Transverse colon (tissue), 4 donors: ENCODE data around the gene SLC11A2. TPM values are rescaled to one million over a fixed set of nuclear protein-coding genes. Genes with fewer than 3 reads are reported as not detected.

Experiments
- DNase-seq: peaks from one replicate; pipeline ENCODE4 v3.0.0-alpha.2; 2019
- H3K27ac ChIP-seq, 4 donors: fragments of 200-600 bp; sonication (generic); 2 replicates each; pipeline ENCODE4 v1.5.1; 2016 to 2018; ENCODE audit warnings: inconsistent platforms in 4 of 4
- H3K27me3 ChIP-seq: fragments of 200-600 bp; sonication (generic); 2 replicates; pipeline ENCODE4 v1.5.1; 2017; ENCODE audit warnings: inconsistent platforms
- H3K36me3 ChIP-seq, 4 donors: fragments of 200-600 bp; sonication (generic); 2 replicates each; pipeline ENCODE4 v1.5.1; 2017 to 2019; ENCODE audit warnings: inconsistent platforms in 4 of 4
- H3K4me1 ChIP-seq, 4 donors: fragments of 200-600 bp; sonication (generic); 2 replicates each; pipeline ENCODE4 v1.5.1; 2017 to 2020; ENCODE audit warnings: inconsistent platforms in 4 of 4
- H3K4me3 ChIP-seq, 4 donors: fragments of 200-600 bp; sonication (generic); 1 replicate in 1 of 4; 2 replicates in 3 of 4; pipeline versions ENCODE4 v1.5.1 to v1.6.1; 2017 to 2019; ENCODE audit warnings: inconsistent platforms in 4 of 4
- H3K9me3 ChIP-seq, 2 donors: fragments of 200-600 bp; sonication (generic); 2 replicates each; pipeline ENCODE4 v1.5.1; 2017 to 2019; ENCODE audit warnings: inconsistent platforms in 2 of 2
- CTCF ChIP-seq, 5 experiments: fragments of 200-600 bp in 3 of 5; fragments of 450-650 bp in 2 of 5; sonication (generic) in 3 of 5; IDR thresholded peaks; 1 replicate in 2 of 5; 2 replicates in 3 of 5; pipeline ENCODE4 v1.5.1; 2016 to 2017; ENCODE audit warnings: antibody characterized with exemption in 5 of 5, inconsistent platforms in 3 of 5, mild to moderate bottlenecking in 2 of 5, moderate library complexity in 1 of 5
- EP300 ChIP-seq: sonication (generic); formaldehyde crosslinking; IDR thresholded peaks from one replicate; pipeline ENCODE4 v1.6.1; 2017; ENCODE audit warnings: antibody characterized with exemption, low read depth
- POLR2A ChIP-seq: fragments of 450-650 bp; IDR thresholded peaks from one replicate; pipeline ENCODE4 v1.6.1; 2016; ENCODE audit warnings: antibody characterized with exemption, mild to moderate bottlenecking, moderate library complexity
- POLR2AphosphoS5 ChIP-seq, 3 donors: sonication (generic); formaldehyde crosslinking; IDR thresholded peaks; one replicate each; pipeline ENCODE4 v1.6.1; 2016; ENCODE audit warnings: antibody characterized with exemption in 3 of 3
- WGBS, 2 donors: methylation state at CpG; one replicate each; pipeline ENCODE4 v1.1.5; 2018; ENCODE audit warnings: low coverage in 1 of 2; 5-methylcytosine and 5-hydroxymethylcytosine counted together
- in situ Hi-C, 4 donors: fragments of 200-750 bp; cut with MboI; loops; one replicate each; pipeline versions ENCODE4 v1.15.0 to v1.15.1; 2017; ENCODE audit warnings: low sequenced_read_pairs in 3 of 4, low pct_ligation_motif_present in 1 of 4, low pct_unique_long_range_greater_than_20kb in 1 of 4
- intact Hi-C: fragments of 100-400 bp; cut with DNase I; formaldehyde crosslinking; loops from one replicate; pipeline ENCODE4 v1.15.1; 2023; ENCODE audit warnings: low total_unique reads
- total RNA-seq, 4 donors: library from RNA; depleted of rRNA; stranded (reverse); fragments of >200 nt; gene quantifications; one replicate each; pipeline ENCODE4 v1.1.0, GENCODE V29; 2016

The SLC11A2 gene
- total RNA-seq, 4 donors from 2014 or later = 9.7 to 48.7 (median 42.5) TPM

GRCh38 chr12:50990147-50990727 lies 35.9 kb downstream of the SLC11A2 start:
- H3K4me1 ChIP-seq = peaks cover 5 to 25% (median 11%) of the 10 kb centered on the region in 4 donors
- intact Hi-C loops (no loop called here), in situ Hi-C loops (loop anchor here in 2 of 4 donors (10.0 kb wide), 1 partner anchor 165 kb away; no protein-coding TSS in a partner anchor)
- H3K27ac ChIP-seq = no peak overlapping the region
- DNase-seq = no peak
- no peaks in the 10 kb centered on the region for H3K27me3 ChIP-seq
- H3K4me3 ChIP-seq = no peak overlapping the region
- H3K9me3 ChIP-seq = no peaks in the 10 kb centered on the region
- peaks cover 0 to 29% (median 8%) of the 10 kb centered on the region in 4 donors for H3K36me3 ChIP-seq
- no peak for TF ChIP-seq EP300
- TF ChIP-seq POLR2AphosphoS5 (IDR thresholded peaks at IDR 0.05) = no peak
- no peak for TF ChIP-seq CTCF (IDR thresholded peaks at IDR 0.05)
- no peak for TF ChIP-seq POLR2A
- WGBS, 2 donors = 93 to 98% methylated on average over 4 of the region's 4 CpGs

DNA sequence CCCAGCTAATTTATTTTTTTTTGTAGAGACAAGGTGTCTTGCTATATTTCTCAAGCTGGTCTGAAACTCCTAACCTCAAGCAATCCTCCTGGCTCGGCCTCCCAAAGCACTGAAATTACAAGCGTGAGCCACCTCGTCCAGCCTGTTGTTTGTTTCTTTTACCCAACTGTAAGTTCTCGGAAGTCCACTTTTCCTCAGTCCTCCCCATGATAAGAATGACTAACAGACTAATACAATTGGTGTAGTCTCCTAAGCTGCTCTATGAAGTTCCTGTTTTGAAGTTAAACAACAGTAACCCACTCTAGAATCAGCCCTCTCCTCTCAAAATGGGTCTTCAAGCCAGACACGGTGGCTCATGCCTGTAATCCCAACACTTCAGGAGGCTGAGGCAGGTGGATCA lies 37.3 kb downstream of the SLC11A2 start:
- DNase-seq = no peak
- no peak for TF ChIP-seq CTCF (IDR thresholded peaks at IDR 0.05)
- TF ChIP-seq POLR2A = no peak
- no peak for TF ChIP-seq POLR2AphosphoS5 (IDR thresholded peaks at IDR 0.05)
- TF ChIP-seq EP300 = no peak
- intact Hi-C loops (loop anchor here (10.0 kb wide), 1 partner anchor 64 kb away; a partner anchor contains a TSS), in situ Hi-C loops (loop anchor here in 1 of 4 donors (10.0 kb wide), 1 partner anchor 164 kb away; no protein-coding TSS in a partner anchor)
- Histone ChIP-seq H3K4me1 (peaks cover 13 to 30% (median 17%) of the 10 kb centered on the region in 4 donors), H3K9me3 (no peaks in the 10 kb centered on the region), H3K27me3 (no peaks in the 10 kb centered on the region), H3K4me3 (no peak overlapping the region), H3K27ac (no peak overlapping the region), H3K36me3 (peaks cover 0 to 21% (median 7%) of the 10 kb centered on the region in 4 donors)
- 88 to 92% methylated on average over 4 to 5 of the region's 5 CpGs for WGBS, 2 donors

DNA sequence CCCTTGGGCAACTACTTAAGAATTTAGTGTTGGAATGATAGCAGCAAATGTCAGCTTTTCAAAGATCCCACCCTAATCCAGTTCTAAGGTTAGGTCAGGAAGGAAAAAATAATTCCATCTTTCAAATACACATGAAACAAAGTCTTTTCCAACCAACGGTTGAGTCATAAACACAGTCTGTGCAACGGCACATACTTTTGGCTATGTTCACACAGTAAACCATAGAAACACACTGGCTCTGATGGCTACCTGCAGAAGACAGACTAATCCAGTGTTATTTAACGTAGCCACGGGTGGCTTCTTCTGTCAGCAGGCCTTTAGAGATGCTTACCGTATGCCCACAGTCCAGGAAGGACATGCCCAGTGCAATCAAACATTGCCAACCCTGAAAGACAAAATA lies 38.1 kb downstream of the SLC11A2 start:
- TF ChIP-seq POLR2AphosphoS5 (IDR thresholded peaks at IDR 0.05) (no peak), CTCF (IDR thresholded peaks at IDR 0.05) (no peak), POLR2A (no peak), EP300 (no peak)
- H3K27ac ChIP-seq = no peak overlapping the region
- H3K27me3 ChIP-seq = no peaks in the 10 kb centered on the region
- WGBS, 2 donors = 62 to 70% methylated on average over 2 to 5 of the region's 5 CpGs
- in situ Hi-C loops = loop anchor here in 1 of 4 donors (10.0 kb wide), 1 partner anchor 163 kb away; no protein-coding TSS in a partner anchor
- H3K4me3 ChIP-seq = no peak overlapping the region
- H3K9me3 ChIP-seq = no peaks in the 10 kb centered on the region
- intact Hi-C loops = loop anchor here (10.0 kb wide), 1 partner anchor 63 kb away; a partner anchor contains a TSS
- H3K36me3 ChIP-seq = peaks cover 0 to 21% (median 7%) of the 10 kb centered on the region in 4 donors
- peaks cover 13 to 30% (median 17%) of the 10 kb centered on the region in 4 donors for H3K4me1 ChIP-seq
- no peak for DNase-seq

GRCh38 chr12:50986966-50987737 lies 39.0 kb downstream of the SLC11A2 start:
- peaks cover 13 to 31% (median 17%) of the 10 kb centered on the region in 4 donors for H3K4me1 ChIP-seq
- no peaks in the 10 kb centered on the region for H3K27me3 ChIP-seq
- intact Hi-C loops = loop anchor here (2.0 to 10.0 kb wide), 2 partner anchors 62 to 162 kb away; a partner anchor contains a TSS
- 28 to 34% methylated on average over 4 to 8 of the region's 8 CpGs for WGBS, 2 donors
- TF ChIP-seq POLR2A = no peak
- TF ChIP-seq EP300 = no peak
- TF ChIP-seq POLR2AphosphoS5 (IDR thresholded peaks at IDR 0.05) = peak in 1 of 3 donors; percentile 13
- peak; percentile 45 to 56 (median 50) for TF ChIP-seq CTCF (IDR thresholded peaks at IDR 0.05)
- in situ Hi-C loops = loop anchor here in 1 of 4 donors (10.0 kb wide), 1 partner anchor 162 kb away; no protein-coding TSS in a partner anchor
- H3K27ac ChIP-seq = peak overlapping the region; percentile 54 to 72 (median 68)
- peaks cover 0 to 14% (median 6%) of the 10 kb centered on the region in 4 donors for H3K36me3 ChIP-seq
- H3K4me3 ChIP-seq = no peak overlapping the region
- peak; percentile 63 for DNase-seq
- H3K9me3 ChIP-seq = no peaks in the 10 kb centered on the region
